Hippocampal formation (tissue), 2 donors: ENCODE data around the gene PRR5.
A peak's percentile ranks its signal among the peaks of the same experiment; 100 is the strongest.

Source experiments
- DNase-seq, 2 donors: peaks; one replicate each; lab custom pipeline; 2025; lab: John Stamatoyannopoulos, UW

PRR5 gene

GRCh38 chr22:44693145-44693544, 8.9 kb upstream of the PRR5 start:
- DNase-seq: no peak

- DNase-seq: no peak
Observed at GRCh38 chr22:44693756-44694155, 8.2 kb upstream of the PRR5 start.

- DNase-seq: peak in 1 of 2 donors; percentile 16
Observed at GRCh38 chr22:44697423-44698141, 4.4 kb upstream of the PRR5 start.

- DNase-seq: no peak
Observed at GRCh38 chr22:44698531-44699421, 3.2 kb upstream of the PRR5 start.

- DNase-seq: no peak
Observed at GRCh38 chr22:44700456-44700855, 1.5 kb upstream of the PRR5 start.

GRCh38 chr22:44701187-44701790, 715 bp upstream of the PRR5 start:
- DNase-seq: no peak

- DNase-seq: no peak
Observed at GRCh38 chr22:44702479-44703198, 635 bp downstream of the PRR5 start.

- no peak for DNase-seq
Observed at GRCh38 chr22:44703255-44703870, 1.4 kb downstream of the PRR5 start.

GRCh38 chr22:44704159-44705021, 2.4 kb downstream of the PRR5 start:
- DNase-seq: no peak

GRCh38 chr22:44705022-44705297, 3.0 kb downstream of the PRR5 start:
- no peak for DNase-seq

GRCh38 chr22:44706488-44706887, 4.5 kb downstream of the PRR5 start:
- no peak for DNase-seq

GRCh38 chr22:44707178-44707577, 5.2 kb downstream of the PRR5 start:
- no peak for DNase-seq

GRCh38 chr22:44707752-44708151, 5.7 kb downstream of the PRR5 start:
- no peak for DNase-seq

- DNase-seq: no peak
Observed at GRCh38 chr22:44709881-44710392, 7.9 kb downstream of the PRR5 start.

GRCh38 chr22:44710474-44711240, 8.7 kb downstream of the PRR5 start:
- DNase-seq: no peak

- DNase-seq: no peak
Observed at GRCh38 chr22:44711241-44711560, 9.2 kb downstream of the PRR5 start.

GRCh38 chr22:44711690-44712555, 9.9 kb downstream of the PRR5 start:
- DNase-seq: no peak

- no peak for DNase-seq
Observed at GRCh38 chr22:44712962-44713361, 11.0 kb downstream of the PRR5 start.

- no peak for DNase-seq
Observed at GRCh38 chr22:44714703-44715350, 12.8 kb downstream of the PRR5 start.
